Thoracic aorta (tissue), 2 donors: ENCODE results near the gene DNAJA3. TPM values are rescaled to one million over a fixed set of nuclear protein-coding genes. Genes with fewer than 3 reads are reported as not detected.

ENCODE experiments used
- ATAC-seq: fragments of 150-250 bp; one replicate; pipeline ENCODE4 v1.8.0; 2017; ENCODE audit warnings: low read depth; ENCODE audit not compliant: insufficient number of reproducible peaks, low FRiP score
- DNase-seq: peaks from one replicate; pipeline ENCODE4 v3.0.0-alpha.2; 2020; ENCODE audit warnings: low spot score
- H3K27ac ChIP-seq, 2 donors: fragments of 200-600 bp; sonication (generic); 1 replicate in 1 of 2; 2 replicates in 1 of 2; pipeline ENCODE4 v1.5.1; 2016; ENCODE audit warnings: mild to moderate bottlenecking in 2 of 2, moderate library complexity in 2 of 2
- H3K27me3 ChIP-seq: fragments of 200-600 bp; sonication (generic); replicated peaks from 2 replicates; pipeline ENCODE4 v1.6.0; 2016; ENCODE audit warnings: mild to moderate bottlenecking; ENCODE audit not compliant: insufficient read depth
- H3K36me3 ChIP-seq: fragments of 200-600 bp; sonication (generic); one replicate; pipeline ENCODE4 v1.5.1; 2016
- H3K4me1 ChIP-seq, 2 donors: fragments of 200-600 bp; sonication (generic); 1 replicate in 1 of 2; 2 replicates in 1 of 2; pipeline versions ENCODE4 v1.5.1 to v1.6.0; 2016; ENCODE audit warnings: low read depth in 2 of 2, mild to moderate bottlenecking in 1 of 2; ENCODE audit not compliant: control insufficient read depth in 1 of 2
- H3K4me3 ChIP-seq: fragments of 200-600 bp; sonication (generic); 2 replicates; pipeline ENCODE4 v1.5.1; 2016; ENCODE audit warnings: mild to moderate bottlenecking
- H3K9me3 ChIP-seq: fragments of 200-600 bp; sonication (generic); 2 replicates; pipeline ENCODE4 v1.5.1; 2016
- total RNA-seq, 2 donors: library from RNA; depleted of rRNA; stranded (reverse); fragments of >200 nt; gene quantifications; one replicate each; pipeline versions ENCODE4 v1.1.0 to v1.2.3, GENCODE V29; 2016
- TF ChIP-seq, protein P1 (sequence below): fragments of 200-600 bp; sonication (generic); IDR thresholded peaks from one replicate; pipeline ENCODE4 v1.5.1; 2019; ENCODE audit warnings: antibody characterized with exemption

The DNAJA3 gene
- total RNA-seq, 2 donors from 2014 or later = 35.2 to 52.2 TPM

DNA sequence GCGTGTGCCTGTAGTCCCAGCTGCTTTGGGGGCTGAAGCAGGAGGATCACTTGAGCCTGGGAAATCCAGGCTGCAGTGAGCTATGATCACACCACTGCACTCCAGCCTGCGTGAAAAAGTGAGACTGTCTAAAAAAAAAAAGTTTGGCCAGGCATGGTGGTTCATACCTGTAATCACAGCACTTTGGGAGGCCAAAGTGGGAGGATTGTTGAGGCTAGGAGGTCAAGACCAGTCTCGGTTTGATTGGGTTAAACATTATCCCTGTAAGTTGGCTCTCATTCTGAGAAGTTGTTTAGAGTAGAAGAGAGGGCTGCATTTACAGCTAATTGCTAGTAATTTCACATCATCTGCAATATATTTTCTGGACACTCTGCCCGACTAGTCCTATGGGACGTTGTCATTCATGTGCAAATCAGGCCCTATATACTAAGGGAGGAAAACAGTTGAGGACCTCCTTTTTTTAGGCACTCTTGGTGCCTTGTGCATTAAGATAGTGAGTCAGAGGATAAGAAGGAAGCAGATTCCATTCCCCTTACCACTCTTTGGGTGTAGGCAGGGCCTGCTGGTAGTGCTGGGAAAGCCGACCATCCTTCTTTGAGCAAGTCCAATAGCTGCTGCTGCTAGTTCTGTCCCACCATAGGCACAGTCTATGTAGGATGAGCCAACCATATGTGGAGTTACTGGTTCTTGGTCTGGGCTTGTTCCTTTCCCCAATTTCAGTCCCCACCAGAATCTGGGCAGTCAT is 69.2 kb downstream of the DNAJA3 start:
- TF ChIP-seq, protein P1, sequence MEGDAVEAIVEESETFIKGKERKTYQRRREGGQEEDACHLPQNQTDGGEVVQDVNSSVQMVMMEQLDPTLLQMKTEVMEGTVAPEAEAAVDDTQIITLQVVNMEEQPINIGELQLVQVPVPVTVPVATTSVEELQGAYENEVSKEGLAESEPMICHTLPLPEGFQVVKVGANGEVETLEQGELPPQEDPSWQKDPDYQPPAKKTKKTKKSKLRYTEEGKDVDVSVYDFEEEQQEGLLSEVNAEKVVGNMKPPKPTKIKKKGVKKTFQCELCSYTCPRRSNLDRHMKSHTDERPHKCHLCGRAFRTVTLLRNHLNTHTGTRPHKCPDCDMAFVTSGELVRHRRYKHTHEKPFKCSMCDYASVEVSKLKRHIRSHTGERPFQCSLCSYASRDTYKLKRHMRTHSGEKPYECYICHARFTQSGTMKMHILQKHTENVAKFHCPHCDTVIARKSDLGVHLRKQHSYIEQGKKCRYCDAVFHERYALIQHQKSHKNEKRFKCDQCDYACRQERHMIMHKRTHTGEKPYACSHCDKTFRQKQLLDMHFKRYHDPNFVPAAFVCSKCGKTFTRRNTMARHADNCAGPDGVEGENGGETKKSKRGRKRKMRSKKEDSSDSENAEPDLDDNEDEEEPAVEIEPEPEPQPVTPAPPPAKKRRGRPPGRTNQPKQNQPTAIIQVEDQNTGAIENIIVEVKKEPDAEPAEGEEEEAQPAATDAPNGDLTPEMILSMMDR = no peak
- ATAC-seq (no peak), DNase-seq (no peak)
- peaks cover 5 to 11% of the 10 kb centered on the region in 2 donors for H3K4me1 ChIP-seq
- H3K4me3 ChIP-seq = no peak overlapping the region
- no peaks in the 10 kb centered on the region for H3K9me3 ChIP-seq
- H3K27ac ChIP-seq = no peak overlapping the region
- H3K36me3 ChIP-seq = no peaks in the 10 kb centered on the region
- H3K27me3 ChIP-seq = no peaks in the 10 kb centered on the region

DNA sequence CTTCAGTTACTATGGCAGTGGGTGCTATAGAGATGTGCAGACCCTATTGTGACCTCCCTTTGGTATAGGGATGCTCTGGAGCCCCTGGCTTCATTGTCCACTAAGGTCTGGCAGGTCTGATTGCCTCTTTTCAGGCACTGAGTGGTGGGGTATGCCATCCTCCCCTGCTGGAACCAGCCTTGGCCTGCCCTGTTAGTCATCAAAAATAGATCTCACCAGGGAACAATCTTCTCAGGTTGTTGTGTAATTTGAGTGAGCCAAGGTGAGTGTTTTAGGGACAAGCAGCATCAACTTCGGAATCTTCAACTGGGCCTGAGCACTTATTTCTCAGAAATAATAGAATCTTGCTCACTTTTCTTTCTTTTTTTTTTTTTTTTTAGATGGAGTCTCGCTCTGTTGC is 70.1 kb downstream of the DNAJA3 start:
- H3K4me3 ChIP-seq = no peak overlapping the region
- no peak for DNase-seq

DNA sequence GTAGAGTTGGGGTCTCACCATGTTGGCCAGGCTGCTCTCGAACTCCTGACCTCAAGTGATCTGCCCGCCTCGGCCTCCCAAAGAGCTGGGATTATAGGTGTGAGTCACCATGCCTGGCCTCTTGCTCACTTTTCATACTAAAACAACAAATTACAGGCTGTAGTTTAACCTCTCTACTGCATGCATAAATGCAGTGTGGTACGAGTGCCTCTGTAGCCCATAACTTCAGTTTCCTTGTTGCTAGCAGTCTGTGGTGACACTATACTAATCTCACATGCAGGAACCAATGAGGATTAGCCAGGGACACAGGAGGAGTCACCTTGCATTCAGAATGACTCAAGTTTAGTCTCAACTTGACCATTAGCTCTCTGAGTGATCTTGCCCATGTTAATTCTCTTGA is 70.6 kb downstream of the DNAJA3 start:
- TF ChIP-seq, protein P1 = no peak

More for the DNA sequence above, 70.1 kb downstream of the DNAJA3 start:
- H3K27me3 ChIP-seq = no peaks in the 10 kb centered on the region
- H3K27ac ChIP-seq = no peak overlapping the region
- no peaks in the 10 kb centered on the region for H3K9me3 ChIP-seq
- H3K4me1 ChIP-seq = peaks cover 12 to 19% of the 10 kb centered on the region in 2 donors
- no peak for ATAC-seq
- TF ChIP-seq, protein P1 = no peak
- no peaks in the 10 kb centered on the region for H3K36me3 ChIP-seq

DNA sequence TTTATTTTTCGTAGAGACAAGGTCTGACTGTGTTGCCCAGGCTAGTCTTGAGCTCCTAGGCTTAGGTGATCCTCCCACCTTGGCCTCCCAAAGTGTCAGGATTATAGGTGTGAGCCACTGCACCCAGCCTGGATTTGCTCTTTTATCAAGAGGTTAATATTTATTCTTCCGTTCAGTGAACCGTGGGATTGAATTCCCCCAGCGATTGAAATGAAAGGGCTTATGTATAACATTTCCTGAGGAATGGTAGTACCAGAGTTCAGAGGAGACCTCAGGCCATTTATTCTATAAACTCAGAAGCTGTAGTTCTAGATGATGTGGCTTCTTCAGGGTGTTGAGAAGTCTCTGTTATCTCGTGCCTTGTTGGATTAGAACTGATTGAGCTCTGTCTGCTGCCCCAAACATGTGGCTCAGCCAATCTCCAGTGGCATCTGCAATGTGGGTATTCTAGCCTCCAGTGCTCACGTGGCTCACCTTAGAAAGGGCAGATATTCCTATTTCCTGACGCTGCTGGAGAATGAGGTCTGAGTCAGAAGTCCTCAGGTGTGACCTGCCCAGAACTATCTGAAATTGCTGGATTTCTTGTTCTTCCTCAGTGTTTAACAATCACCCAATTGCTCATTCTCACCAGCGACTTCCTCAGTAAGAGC is 73.0 kb downstream of the DNAJA3 start:
- Histone ChIP-seq H3K27ac (no peak overlapping the region), H3K4me1 (peaks cover 21 to 34% of the 10 kb centered on the region in 2 donors), H3K27me3 (no peaks in the 10 kb centered on the region), H3K36me3 (no peaks in the 10 kb centered on the region), H3K4me3 (no peak overlapping the region), H3K9me3 (no peaks in the 10 kb centered on the region)
- DNase-seq (no peak), ATAC-seq (no peak)
- TF ChIP-seq, protein P1 = no peak

More for the DNA sequence above, 70.6 kb downstream of the DNAJA3 start:
- Histone ChIP-seq H3K27me3 (no peaks in the 10 kb centered on the region), H3K27ac (no peak overlapping the region), H3K9me3 (no peaks in the 10 kb centered on the region), H3K36me3 (no peaks in the 10 kb centered on the region), H3K4me3 (no peak overlapping the region), H3K4me1 (peaks cover 15 to 23% of the 10 kb centered on the region in 2 donors)
- DNase-seq = no peak
- no peak for ATAC-seq

DNA sequence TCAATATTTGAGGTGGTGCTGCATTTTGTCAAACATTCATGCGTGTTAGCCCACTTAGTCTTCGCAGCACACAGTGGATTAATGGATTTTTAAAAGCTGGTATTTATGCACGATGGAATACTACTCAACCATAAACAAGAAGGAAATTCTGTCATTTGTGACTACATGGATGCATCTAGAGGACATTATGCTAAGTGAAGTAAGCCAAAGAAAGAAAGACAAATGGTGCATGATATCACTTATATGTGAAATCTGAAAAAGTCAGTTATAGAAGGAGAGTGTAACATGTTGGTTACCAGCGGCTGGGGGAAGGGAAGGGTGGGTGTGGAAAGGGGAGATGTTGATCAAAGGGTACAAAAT is 73.5 kb downstream of the DNAJA3 start:
- DNase-seq (no peak), ATAC-seq (no peak)
- peaks cover 21 to 34% of the 10 kb centered on the region in 2 donors for H3K4me1 ChIP-seq
- H3K27me3 ChIP-seq = no peaks in the 10 kb centered on the region
- TF ChIP-seq, protein P1 = no peak
- no peaks in the 10 kb centered on the region for H3K36me3 ChIP-seq
- no peaks in the 10 kb centered on the region for H3K9me3 ChIP-seq
- H3K4me3 ChIP-seq = no peak overlapping the region
- no peak overlapping the region for H3K27ac ChIP-seq
